Endothelial cell of umbilical vein (primary cell): Measurements from ENCODE around the gene WDFY2.

Experiments used
- FOS ChIP-seq: IDR thresholded peaks from 2 replicates; pipeline ENCODE4 v1.6.1; 2011; ENCODE audit warnings: mild to moderate bottlenecking, low read length, moderate library complexity, borderline replicate concordance; ENCODE audit not compliant: insufficient read depth
- MYC ChIP-seq: IDR thresholded peaks from one replicate; pipeline ENCODE4 v1.6.1; 2011; ENCODE audit warnings: mild to moderate bottlenecking, low read depth, low read length
- POLR2A ChIP-seq: IDR thresholded peaks from 2 replicates; pipeline ENCODE4 v1.6.1; 2012; ENCODE audit warnings: low read depth, mild to moderate bottlenecking, control low read depth, low read length
- TF ChIP-seq, protein P1 (sequence below), 2 donors: IDR thresholded peaks; 1 replicate in 1 of 2; 2 replicates in 1 of 2; pipeline ENCODE4 v1.5.1; 2011; ENCODE audit warnings: low read length in 2 of 2, mild to moderate bottlenecking in 2 of 2, moderate library complexity in 2 of 2, control low read depth in 1 of 2, inconsistent platforms in 1 of 2, low read depth in 1 of 2; ENCODE audit not compliant: insufficient read depth in 1 of 2; ENCODE audit errors: extremely low read depth in 1 of 2
- TF ChIP-seq, protein P2 (sequence below): IDR thresholded peaks from 2 replicates; pipeline ENCODE4 v1.6.1; 2011; ENCODE audit not compliant: insufficient read depth, insufficient read length

DNA sequence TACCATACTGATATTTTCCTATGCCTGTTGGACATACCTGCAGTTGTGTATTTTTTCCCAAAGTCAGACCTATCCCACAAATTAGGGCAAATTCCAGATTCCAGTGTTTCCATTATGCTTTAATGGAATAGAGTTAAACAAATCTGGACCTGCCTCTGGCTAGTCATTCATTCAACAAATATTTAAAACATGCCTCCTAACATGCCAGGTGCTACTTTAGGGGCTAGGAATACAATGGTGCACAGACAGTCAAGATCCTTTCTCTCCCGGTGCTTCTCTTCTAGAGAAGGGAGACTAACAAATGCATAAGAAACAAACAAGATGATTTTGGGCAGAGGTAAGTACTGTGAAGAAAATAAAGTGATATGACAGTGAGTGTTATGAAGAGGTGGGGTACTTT is 7.5 kb upstream of the WDFY2 start:
- TF ChIP-seq POLR2A (no peak), FOS (no peak), MYC (no peak)
- TF ChIP-seq, protein P1, sequence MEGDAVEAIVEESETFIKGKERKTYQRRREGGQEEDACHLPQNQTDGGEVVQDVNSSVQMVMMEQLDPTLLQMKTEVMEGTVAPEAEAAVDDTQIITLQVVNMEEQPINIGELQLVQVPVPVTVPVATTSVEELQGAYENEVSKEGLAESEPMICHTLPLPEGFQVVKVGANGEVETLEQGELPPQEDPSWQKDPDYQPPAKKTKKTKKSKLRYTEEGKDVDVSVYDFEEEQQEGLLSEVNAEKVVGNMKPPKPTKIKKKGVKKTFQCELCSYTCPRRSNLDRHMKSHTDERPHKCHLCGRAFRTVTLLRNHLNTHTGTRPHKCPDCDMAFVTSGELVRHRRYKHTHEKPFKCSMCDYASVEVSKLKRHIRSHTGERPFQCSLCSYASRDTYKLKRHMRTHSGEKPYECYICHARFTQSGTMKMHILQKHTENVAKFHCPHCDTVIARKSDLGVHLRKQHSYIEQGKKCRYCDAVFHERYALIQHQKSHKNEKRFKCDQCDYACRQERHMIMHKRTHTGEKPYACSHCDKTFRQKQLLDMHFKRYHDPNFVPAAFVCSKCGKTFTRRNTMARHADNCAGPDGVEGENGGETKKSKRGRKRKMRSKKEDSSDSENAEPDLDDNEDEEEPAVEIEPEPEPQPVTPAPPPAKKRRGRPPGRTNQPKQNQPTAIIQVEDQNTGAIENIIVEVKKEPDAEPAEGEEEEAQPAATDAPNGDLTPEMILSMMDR (IDR thresholded peaks at IDR 0.05; ENCODE audit: extremely low read depth in 1 of 2, insufficient read depth in 1 of 2, low read depth in 1 of 2, low read length in 2 of 2), result no peak
- TF ChIP-seq, protein P2, sequence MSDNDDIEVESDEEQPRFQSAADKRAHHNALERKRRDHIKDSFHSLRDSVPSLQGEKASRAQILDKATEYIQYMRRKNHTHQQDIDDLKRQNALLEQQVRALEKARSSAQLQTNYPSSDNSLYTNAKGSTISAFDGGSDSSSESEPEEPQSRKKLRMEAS, result no peak
